Activated CD4-positive, alpha-beta T cell treated with anti-CD3 and anti-CD28 coated beads for 48 hours (primary cell): ENCODE measurements around the gene SAMD8.
A peak's percentile ranks its signal among the peaks of the same experiment; 100 is the strongest.

Source experiments
- DNase-seq: peaks from one replicate; pipeline ENCODE4 v3.0.0-alpha.2; 2020

Gene SAMD8

DNA sequence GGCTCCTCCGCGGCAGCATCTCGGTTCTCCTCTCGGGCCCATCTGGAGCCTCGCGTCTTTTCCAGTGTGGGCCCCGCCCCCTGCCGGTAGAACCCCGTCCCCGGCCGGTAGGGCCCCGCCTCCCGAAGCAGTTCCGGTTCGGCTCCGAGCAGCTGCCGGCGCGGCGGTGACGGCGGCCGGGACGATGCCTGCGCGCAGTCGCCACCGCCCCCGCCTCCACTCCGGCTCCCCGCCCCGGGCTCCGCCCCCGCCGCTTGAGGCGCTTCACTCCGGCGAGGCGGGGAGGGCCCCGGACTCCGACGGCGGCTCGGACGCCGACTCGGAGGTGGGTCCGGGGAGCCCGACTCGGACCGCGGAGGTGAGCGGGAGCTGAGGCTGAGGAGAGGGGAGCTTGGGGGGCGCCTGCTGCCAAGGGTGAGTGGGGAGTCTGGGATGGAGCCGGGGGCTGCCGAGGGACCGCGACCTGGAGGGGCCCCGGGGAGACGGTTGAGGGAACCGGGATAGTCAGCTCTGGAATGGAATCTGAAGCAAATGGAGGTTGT, at the start of gene SAMD8:
Gene SAMD8, plus strand, starts transcription at position 292 of the 542 bp plus-strand sequence. CDS start 38,873 bp downstream, outside the sequence.
- peak; percentile 99 for DNase-seq

DNA sequence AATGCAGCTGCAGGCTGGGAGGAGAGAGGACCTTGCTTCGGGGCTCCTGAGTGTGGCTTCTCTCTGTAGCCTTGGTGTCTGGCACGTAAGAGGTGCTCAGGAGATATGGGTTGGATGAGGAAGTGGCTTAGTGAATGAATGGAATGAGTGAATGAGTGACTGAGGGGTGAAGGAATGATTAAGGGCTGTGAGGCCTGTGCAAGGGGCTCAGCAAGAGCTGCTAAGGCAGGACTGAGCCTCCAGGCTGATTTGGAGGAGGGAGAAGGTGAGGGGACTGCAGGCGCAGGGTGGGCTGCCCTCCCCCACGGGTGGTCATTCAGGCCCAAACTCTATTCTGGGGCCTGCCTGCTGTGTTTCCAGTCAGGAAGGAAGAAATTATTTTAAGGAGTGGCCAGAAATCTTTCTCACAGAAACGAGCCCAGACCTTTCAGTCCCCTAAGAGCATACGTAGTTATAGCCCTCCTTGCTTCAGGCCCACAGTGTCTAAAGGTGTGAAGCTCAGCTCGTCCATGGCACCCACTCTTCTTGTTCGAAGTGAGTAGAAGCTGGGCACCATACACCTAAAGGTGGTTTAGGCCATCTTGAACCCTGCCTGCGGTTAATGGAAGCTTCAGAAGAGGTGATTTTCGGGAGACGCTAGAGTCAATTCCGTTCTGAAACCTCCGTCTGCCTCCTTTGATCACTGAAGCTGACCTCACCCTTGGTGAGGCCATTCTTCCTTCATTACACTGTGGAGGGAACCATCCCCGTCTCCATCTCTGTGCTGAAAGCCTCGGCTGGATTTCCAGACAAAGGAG, 49.5 kb upstream of the SAMD8 start:
- DNase-seq: no peak

DNA sequence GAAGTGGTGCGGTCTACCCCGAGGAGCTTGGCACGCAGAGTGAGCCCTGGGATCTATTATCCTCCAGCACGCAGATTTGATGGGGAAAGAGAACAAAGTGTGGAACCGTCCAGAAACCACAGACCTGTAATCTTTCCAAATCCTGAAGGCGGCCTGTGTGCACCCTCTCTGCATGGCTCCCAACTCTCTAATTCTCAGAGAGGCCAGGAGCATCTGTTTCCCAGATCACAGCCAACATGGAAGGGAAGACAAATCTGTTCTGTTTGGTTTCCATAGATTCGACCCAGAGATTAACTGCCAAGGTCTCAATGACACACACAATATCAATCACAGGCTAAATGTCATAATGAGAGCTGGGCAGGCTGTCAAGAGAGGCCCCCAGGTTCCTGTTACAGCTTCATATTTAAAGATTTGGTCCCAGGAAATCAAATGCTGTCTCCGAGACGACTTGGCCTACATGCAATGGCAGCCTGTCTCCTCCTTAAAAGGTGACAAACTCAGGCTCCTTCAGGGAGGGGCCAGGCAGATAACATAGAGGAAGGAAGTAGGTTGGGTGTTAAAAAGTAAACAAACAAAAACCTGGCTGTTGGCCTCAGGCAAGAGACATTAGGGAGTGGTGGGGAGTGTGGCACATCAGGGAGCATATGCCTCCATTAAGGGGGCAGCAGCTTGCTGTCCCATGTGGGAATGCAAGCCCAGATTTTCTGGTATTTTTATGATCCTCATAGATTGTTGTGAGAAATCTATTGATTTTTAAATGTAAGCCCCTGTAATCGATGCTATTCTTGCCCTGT, 48.8 kb upstream of the SAMD8 start:
- DNase-seq: no peak

DNA sequence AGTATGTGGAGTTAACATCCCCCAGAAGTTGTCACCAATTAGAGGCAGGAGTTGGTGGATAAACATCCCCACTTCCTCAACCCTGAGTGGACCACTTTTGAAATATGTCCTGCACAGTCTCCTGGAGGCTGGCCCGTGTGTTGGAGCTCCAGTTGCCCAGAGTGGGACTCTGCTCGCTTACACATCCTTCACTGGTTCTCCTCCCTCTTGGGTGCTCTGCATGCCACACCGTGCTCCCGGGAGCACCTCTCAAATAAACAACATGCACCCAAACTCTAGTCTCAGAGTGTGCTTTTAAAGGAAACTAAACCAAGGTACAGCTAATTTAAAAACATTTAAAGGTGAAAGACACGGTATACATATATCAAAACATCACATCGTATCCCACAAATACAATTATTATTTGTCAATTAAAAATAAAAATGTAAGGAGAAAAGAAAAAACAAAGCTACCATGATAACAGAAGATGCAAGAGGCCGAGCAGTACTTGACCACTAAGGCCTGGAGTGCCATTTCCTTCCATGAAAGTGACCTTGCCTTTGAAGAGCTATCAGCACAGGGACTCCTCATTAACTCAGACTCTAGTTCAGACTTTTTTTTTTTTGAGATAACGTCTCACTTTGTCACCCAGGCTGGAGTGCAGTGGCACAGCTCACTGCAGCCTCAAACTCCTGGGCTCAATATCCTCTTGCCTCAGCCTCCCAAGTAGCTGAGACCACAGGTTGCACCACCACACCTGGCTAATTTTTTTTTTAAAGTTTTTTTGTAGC, 47.8 kb upstream of the SAMD8 start:
- DNase-seq: no peak

DNA sequence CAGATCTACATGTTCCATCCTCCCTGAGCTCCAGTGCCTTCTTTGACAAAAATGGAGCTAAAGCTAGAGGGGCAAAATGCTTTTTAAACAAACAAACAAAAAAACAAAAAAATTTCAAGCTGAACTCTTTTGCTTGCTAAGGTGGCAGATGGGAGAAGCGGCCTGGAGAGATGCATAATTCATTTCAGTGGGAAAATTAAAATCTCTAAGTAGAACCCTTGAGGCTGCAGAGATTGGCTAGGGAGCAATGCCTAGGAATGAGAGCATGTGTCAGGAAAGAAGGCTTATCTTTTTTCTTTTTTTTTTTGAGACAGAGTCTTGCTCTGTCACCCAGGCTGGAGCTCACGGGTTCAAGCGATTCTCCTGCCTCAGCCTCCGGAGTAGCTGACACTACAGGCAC, 46.4 kb upstream of the SAMD8 start:
- no peak for DNase-seq

DNA sequence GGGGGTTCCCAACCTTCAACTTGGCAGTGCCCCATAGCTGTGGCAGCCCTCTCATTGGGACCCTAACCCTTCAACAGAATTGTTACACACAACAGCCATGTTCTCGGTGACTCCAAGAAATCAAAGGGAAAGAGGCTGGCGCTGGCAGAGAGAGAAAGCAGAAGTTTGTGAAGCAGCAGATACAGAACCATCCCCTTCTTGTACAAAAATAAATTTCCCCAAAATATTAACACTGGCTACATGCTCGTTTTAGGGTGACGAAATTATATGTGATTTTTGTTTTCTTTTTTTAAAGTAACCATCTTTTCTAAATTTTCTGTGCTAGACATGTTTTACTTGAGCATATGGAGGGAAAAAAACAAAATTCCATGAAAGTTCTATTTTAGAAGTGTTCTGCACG, 45.2 kb upstream of the SAMD8 start:
- no peak for DNase-seq

DNA sequence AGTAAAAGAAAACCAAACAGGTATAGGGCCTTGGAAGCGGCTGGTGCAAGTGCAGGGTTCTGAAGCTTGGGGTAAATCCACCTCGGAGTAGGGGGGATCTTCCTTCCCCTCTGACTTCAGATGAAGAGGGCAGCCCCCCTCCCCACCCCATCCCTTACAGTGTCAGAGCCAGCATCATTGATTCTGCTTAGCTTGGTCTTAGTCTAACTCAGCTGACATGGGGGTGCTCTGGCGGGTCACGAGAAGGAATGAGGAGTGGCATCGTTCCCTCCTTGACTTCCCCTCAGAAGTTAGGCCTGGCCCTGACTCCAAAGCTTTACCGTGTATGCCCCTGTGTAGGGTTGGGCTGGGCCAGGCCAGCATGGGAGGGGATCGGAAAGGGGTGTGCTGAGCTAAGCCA, 44.2 kb upstream of the SAMD8 start:
- no peak for DNase-seq

DNA sequence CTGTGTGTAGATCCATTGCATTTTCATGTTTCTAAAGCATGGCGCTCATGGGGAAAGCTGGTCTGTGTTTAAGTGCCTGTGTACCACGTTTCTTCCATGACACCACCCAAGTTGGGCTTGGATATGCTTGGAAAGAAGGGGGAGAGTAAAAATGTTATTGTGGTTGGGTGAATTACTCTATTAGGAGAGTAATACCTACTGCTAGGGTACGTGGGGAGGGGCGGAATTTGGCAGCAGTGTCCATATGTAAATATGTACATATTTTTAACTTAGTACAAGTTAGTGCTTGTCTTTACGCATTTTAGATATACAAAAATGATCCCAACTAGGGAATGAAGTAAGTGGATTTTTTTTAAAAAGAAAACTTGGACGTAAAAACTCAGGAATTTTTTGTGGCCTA, 42.9 kb upstream of the SAMD8 start:
- no peak for DNase-seq

DNA sequence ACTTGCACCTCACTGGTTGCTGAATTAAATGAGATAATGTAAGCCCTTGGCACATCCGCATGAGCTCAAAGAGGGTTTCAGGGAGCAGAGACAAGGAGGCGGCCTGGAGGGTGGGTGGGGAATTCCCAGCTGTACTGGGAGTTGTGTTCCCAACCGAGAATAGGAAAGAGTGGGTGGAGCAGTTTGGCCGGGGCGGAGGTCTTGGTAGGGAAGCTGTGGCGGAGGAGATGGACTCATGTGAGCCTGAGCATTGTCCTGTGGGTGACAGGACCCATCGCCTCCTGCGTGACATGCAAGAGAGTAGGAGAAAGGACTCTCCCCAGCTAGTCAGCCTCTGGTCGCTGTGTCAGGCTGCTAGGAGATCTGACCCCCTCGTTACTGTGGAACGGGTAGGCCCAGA, 41.0 kb upstream of the SAMD8 start:
- no peak for DNase-seq

DNA sequence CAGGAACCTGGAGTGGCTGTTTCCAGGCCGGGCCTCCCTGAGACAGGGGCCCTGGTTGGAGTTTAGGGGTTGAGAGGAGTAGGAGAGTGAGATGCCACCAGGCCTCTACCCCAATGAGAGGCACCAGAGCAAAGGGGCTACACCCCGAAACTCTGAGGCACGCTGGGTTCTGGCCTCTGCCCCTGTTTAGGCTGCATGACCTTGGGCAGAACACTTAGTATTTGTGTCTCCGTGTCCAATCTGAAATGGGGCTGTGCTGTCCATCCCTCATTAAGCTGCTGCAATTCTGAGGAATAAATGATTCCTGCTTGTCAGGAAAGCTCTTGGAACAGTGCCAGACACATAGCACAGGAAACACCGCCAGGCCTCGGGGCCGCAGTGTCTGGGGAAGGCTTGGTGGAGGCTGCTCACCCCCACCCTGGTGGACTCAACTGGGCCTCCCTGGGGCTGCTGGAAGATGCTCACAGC, 40.5 kb upstream of the SAMD8 start:
- no peak for DNase-seq

DNA sequence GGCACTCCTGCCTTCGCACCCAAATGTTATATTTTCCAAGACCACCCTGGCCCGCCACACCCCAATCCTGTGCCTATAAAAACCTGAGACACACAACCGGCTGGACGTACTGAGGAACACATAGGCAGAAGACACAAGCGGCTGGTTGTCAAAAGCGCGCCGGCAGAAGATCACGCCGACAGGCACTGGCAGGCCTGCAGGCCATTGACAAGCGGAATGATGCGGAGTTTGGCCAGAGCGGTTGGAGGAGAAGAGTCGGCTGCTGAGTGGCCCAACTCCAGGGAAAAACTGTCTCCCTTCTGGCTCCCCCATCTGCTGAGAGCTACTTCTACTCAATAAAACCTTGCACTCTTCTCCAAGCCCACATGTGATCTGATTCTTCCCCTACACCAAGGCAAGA, 39.7 kb upstream of the SAMD8 start:
- no peak for DNase-seq

DNA sequence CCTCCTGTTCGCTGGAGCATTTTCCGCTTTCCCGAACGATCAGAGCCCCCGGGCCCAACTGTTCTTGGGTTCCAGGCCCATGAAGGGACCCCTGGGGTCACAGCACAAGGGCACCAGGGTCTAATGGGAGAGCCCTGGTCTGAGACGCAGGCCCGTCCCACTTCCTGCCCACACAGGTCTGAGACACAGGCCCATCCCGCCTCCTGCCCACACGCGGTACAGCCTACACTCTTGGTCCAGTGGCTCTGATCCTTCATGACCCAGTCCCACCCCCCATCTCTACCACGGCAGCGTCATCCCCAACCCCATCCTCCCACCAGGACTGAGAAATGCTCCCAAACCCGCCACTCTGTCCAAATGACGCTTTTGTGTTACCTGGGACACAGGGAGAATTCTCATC, 38.7 kb upstream of the SAMD8 start:
- no peak for DNase-seq

DNA sequence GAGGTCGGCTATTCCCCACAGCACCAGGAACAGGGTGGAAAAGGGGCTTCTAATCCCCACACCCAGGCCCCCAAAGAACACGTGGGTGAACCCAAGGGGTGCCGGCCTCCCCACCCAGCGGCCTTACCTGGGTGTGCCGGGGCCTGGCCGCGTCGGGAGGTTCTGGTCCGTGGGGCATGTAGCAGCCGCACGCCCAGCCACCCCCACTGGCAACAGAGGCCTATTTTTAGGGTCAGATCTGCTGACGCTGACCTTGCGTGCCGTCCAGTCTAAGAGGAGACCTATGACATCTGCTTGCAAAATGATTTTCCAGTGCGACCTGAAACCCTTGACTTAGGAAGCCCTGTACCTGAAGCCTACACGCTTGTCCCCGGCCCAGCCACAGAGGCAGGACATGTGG, 38.0 kb upstream of the SAMD8 start:
- no peak for DNase-seq

DNA sequence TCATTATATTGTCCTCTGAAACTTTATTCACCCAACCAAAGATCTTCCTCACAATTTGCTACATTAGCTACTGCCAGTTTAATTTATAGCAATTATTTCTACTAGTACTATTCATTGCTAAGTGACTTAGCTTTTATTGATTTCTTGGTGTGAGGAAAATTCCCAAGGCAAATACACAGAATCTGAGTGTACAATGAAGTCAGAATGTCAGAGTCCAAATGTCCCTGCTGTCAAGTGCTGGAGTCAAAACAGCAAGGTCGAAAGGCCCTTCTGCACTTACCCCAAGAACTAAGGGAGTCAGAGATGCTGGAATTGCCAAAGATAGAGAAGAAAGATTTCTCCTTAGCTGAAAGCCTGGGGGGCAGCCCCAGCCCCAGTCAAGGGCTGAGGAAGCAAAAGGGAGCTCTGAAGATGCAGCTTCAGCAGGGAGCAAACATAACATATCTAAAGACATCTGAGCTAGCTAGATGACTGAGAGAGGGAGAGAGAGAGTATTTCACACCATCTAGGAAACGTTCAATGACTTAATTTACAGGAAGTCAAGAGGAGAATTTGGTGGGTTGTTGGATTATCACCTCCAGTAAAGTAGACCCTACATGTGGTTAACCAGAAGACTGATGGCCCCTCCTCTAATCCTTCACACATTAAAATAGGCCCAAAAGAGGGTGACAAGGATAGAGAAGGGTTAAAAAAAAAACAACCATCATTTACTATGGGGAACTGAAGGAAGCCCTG, 36.6 kb upstream of the SAMD8 start:
- DNase-seq: no peak

DNA sequence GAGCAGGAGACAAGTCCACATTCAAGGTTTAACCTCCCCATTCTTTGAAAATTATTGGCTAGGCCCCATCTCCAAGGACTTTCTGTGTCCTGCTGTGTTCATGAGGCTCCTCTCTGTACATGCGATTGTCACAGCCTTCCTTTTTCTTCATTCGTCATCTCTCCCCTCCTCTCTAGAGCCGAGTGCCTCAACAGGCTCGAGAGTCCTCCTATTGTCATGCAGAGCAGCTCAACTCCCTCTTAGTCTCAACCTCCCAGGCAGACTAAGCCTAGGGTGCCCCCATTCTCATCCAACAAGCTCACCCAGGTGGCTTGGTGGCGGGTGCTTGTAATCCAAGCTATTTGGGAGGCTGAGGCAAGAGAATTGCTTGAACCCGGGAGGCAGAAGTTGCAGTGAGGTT, 35.1 kb upstream of the SAMD8 start:
- no peak for DNase-seq

DNA sequence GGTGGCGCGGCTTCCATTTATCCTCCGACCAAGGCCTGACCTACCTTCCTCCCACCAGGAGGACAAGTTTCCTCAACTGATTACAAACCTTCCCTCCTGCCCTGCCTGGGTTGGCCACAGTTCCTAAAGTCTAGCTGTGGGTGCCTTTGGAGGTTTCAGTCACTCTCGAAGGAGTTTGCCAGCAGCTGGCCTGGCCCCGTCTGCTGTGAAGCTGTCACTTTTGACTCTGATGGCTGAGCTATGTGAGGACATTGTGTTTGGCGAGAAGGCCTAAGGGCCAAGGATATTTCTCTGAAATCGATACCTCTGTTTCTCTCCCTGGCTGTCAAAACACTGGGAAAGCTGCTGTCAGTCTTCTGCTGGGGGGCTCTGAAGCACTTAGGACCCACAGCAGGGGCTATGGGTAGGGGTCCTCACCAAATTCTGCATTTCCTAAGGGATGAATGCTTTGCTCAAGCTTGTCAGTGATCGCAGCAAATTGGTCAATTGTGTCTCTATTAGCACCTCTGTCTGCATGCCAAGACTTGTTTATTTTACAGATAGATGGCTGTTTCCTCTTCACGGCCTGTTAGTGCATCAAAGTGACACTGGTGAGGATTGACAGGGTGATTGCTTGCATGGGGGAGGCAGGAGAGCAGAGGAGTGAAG, 31.9 kb upstream of the SAMD8 start:
- DNase-seq: no peak

DNA sequence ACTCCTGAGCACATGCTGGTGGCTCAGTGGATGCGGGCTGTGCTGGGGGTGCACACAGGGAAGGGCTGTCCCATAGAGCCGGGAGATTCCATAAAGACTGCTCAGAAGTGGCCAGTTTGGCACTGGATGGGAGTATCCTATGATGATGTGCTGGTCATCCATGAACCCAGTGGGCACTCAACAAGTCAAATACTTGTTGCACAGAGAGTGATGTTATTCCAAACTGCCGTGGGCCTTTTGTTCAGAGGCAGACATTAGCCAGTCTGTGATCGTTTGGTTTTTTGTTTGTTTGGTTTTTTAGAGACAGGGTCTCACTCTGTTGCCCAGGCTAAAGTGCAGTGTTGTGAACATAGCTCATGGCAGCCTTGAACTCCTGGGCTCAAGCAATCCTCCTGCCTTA, 30.9 kb upstream of the SAMD8 start:
- no peak for DNase-seq

DNA sequence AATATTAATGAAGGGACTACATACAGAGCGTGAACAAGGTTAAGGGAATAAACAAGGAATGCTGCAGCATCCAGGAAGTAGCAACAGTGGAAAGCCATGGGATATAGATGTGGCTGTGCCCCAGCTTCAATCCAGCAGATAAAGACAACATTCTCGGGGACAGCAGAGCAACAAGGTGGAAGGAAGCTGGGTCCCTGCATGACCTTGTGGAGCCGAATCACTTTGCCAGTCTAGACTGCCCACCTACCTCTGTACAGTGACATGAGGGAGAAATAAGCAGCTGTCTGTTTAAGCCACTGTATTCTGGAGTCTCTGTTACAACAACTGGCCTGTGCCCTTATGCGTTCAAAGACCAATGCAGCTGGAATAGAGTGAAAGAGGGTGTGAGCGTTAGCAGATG, 30.1 kb upstream of the SAMD8 start:
- no peak for DNase-seq

DNA sequence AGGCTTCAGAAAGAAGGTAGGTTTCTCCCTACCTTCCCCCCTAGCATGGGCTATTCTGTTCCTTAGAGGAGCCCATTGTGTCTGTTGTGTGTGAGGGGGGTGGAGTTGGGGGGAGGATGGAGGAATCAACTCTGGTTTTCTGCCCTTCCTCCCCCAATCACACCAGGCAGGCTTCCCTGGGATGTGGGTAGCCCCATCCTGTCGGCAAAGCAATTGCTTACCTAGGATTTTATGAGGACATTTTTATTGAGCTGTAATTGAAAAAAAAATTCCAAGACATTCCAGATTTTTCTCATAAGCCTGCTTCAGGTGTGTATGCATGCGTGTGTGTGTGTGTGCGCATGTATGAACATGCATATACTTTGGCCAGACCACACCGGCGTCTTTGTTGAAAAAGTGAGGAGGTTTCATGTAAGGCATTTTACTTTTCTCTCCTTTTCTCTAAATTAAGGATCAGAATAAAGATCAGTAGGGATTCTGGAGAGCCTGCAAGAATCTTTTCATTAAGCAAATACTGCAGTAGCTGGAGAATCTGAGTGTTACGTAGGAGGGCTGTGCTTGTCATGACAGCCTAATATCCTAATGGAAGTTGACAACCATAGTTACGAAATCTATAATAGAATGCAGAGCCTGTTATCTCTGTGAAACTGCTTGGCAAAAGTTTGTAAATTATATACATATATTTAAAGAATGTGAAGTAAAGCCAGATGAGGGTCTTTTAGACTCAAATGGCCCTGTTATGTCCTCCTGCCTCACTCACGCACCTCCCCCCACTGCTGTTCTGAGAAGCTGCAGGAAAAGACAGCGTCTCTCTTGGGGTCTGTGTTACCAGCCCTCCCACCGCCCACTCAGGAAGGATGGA, 27.3 kb upstream of the SAMD8 start:
- DNase-seq: no peak

DNA sequence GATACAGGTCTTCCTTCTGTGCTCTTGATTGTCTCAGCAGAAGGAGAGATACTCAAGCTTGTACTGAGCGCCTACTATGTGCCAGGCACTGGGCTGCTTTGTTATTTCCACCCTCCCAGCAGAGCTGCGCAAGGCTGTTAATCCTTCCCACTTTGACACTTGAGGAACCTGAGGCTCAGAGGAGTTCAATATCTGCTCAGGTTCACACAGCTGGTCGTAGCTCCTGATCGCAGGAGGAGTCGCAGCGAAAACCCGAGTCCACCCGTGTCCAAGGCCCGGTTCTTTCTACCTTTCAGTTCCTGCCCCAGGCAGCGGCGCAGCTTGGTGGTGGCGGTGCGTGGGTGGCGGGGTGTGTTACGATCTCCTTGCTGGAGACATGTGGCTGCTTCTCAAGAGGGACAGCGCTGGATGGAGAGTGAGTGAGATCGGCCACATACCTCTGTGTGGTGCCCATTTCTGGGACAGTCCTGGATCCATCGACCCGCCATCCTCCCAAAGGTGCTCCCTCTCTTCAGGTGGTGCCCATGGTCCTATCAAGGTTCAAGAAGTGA, 26.5 kb upstream of the SAMD8 start:
- no peak for DNase-seq
